Choroid plexus epithelial cell (primary cell): ENCODE results near the gene COX10.

Experiments used
- DNase-seq: peaks from one replicate; pipeline ENCODE4 v3.0.0-alpha.2; 2010; ENCODE audit warnings: low read depth
- H3K4me3 ChIP-seq: 2 replicates; pipeline ENCODE4 v1.5.1; 2011; ENCODE audit warnings: low read depth, mild to moderate bottlenecking, control low read depth, low read length, moderate library complexity
- CTCF ChIP-seq: conservative IDR thresholded peaks from 2 replicates; pipeline ENCODE4 v1.5.1; 2011; ENCODE audit warnings: low read depth, mild to moderate bottlenecking, control low read depth, inconsistent platforms, low read length, moderate library complexity

The COX10 gene

GRCh38 chr17:14135906-14136590 lies 66.7 kb downstream of the COX10 start:
- H3K4me3 ChIP-seq: no peak overlapping the region
- no peak for DNase-seq
- TF ChIP-seq CTCF: no peak

DNA sequence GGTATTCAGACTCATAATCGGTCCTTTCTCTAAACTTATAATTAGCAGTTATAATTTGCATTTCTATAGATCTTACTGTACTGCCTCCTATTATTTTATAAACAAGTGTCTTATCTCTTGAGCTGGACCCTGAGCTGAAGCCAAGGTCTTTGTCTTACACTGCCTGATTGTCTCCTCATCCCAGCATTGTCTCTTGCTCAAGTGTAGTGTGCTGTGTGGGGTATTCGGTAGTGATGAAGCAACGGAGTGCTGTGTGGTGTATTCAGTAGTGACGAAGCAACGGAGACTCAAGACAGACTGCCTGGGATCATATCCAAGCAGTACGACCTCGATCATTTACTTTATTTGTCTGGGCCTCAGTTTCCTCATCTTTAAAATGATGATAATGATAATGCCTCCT lies 69.3 kb downstream of the COX10 start:
- no peak for DNase-seq
- no peak overlapping the region for H3K4me3 ChIP-seq
- no peak for TF ChIP-seq CTCF

DNA sequence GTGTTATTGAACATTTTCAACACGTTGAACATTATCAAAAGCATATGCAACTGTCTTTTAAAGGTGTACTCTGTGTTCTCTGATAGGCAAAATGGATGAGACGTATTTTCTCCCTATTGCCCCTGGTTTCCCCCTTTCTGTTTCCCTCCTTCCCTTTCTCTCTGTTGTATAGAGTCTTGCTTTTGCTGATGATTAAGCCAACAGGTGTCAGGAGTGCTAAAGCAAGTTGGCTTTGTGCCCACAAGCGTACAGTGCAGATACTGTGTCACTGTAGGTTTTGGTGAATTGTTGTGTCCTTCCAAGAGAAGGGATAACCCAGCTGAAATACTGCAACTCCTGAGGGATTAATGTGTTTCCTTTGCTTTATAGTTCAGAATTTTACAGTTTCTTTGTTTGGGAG lies 74.4 kb downstream of the COX10 start:
- peak; percentile 14 for DNase-seq

GRCh38 chr17:14144508-14144907 lies 75.2 kb downstream of the COX10 start:
- no peak for TF ChIP-seq CTCF
- H3K4me3 ChIP-seq: no peak overlapping the region
- DNase-seq: peak; percentile 11

More for the DNA sequence above, 74.4 kb downstream of the COX10 start:
- TF ChIP-seq CTCF: no peak
- H3K4me3 ChIP-seq: no peak overlapping the region

- no peak for TF ChIP-seq CTCF
- no peak overlapping the region for H3K4me3 ChIP-seq
- DNase-seq: no peak
These were observed 80.4 kb downstream of the COX10 start for GRCh38 chr17:14149751-14150150.

- no peak for DNase-seq
- TF ChIP-seq CTCF: no peak
- no peak overlapping the region for H3K4me3 ChIP-seq
These were observed 81.3 kb downstream of the COX10 start for GRCh38 chr17:14150619-14151018.

GRCh38 chr17:14152721-14153120 lies 83.4 kb downstream of the COX10 start:
- DNase-seq: no peak
- no peak for TF ChIP-seq CTCF
- no peak overlapping the region for H3K4me3 ChIP-seq
